GM23338 (cell line): ENCODE results near the gene OGFOD2. TPM values are rescaled to one million over a fixed set of nuclear protein-coding genes. Genes with fewer than 3 reads are reported as not detected.

Experiments
- ATAC-seq: fragments of 200-7000 bp; cut with Tn5 transposase; 3 replicates; pipeline ENCODE4 v1.9.1; 2020
- DNase-seq: peaks from one replicate; pipeline ENCODE4 v3.0.0-alpha.2; 2015; ENCODE audit warnings: low spot score
- H2AFZ ChIP-seq: fragments of 200-600 bp; sonication (generic); 2 replicates; pipeline ENCODE4 v1.8.0; 2016; ENCODE audit warnings: antibody characterized with exemption, mild to moderate bottlenecking, moderate library complexity
- H3F3A ChIP-seq: fragments of 200-600 bp; sonication (generic); replicated peaks from 2 replicates; pipeline ENCODE4 v1.8.0; 2017; ENCODE audit warnings: antibody characterized with exemption, mixed run types, low read depth
- H3K27ac ChIP-seq: fragments of 200-600 bp; sonication (generic); 2 replicates; pipeline ENCODE4 v1.6.1; 2016; ENCODE audit warnings: low read depth
- H3K27me3 ChIP-seq: fragments of 200-600 bp; sonication (generic); 2 replicates; pipeline ENCODE4 v1.8.0; 2016; ENCODE audit warnings: mild to moderate bottlenecking, mixed run types, moderate library complexity; ENCODE audit not compliant: insufficient read depth
- H3K36me3 ChIP-seq: fragments of 200-600 bp; sonication (generic); 2 replicates; pipeline ENCODE4 v1.8.0; 2016; ENCODE audit warnings: mild to moderate bottlenecking; ENCODE audit not compliant: insufficient read depth
- H3K4me1 ChIP-seq: fragments of 200-600 bp; sonication (generic); 2 replicates; pipeline ENCODE4 v1.8.0; 2016; ENCODE audit warnings: mild to moderate bottlenecking, moderate library complexity; ENCODE audit not compliant: insufficient read depth
- H3K4me2 ChIP-seq: fragments of 200-600 bp; sonication (generic); 2 replicates; pipeline ENCODE4 v1.7.1; 2017; ENCODE audit warnings: mixed run types
- H3K4me3 ChIP-seq: fragments of 200-600 bp; sonication (generic); 2 replicates; pipeline ENCODE4 v1.6.1; 2016; ENCODE audit warnings: mixed run types
- H3K79me2 ChIP-seq: fragments of 200-600 bp; sonication (generic); replicated peaks from 2 replicates; pipeline ENCODE4 v1.8.0; 2017; ENCODE audit warnings: mild to moderate bottlenecking; ENCODE audit not compliant: insufficient read depth
- H3K9me2 ChIP-seq: fragments of 200-600 bp; sonication (generic); 2 replicates; pipeline ENCODE4 v1.8.0; 2017; ENCODE audit not compliant: insufficient read depth
- H4K20me1 ChIP-seq: fragments of 200-600 bp; sonication (generic); replicated peaks from 2 replicates; pipeline ENCODE4 v1.8.0; 2017; ENCODE audit warnings: mild to moderate bottlenecking; ENCODE audit not compliant: insufficient read depth
- H3K27ac Mint-ChIP-seq: 2 replicates; pipeline ENCODE4 v1.8.0; 2020; ENCODE audit warnings: inconsistent platforms, mild to moderate bottlenecking, moderate library complexity, mixed read lengths
- H3K27me3 Mint-ChIP-seq: 3 replicates; pipeline ENCODE4 v1.8.0; 2022; ENCODE audit warnings: low read depth, mild to moderate bottlenecking, moderate library complexity, mixed read lengths, inconsistent platforms; ENCODE audit not compliant: insufficient read depth, poor library complexity
- H3K36me3 Mint-ChIP-seq: 3 replicates; pipeline ENCODE4 v1.8.0; 2021; ENCODE audit warnings: low read depth, mild to moderate bottlenecking, inconsistent platforms, moderate library complexity, mixed read lengths
- H3K4me1 Mint-ChIP-seq: 3 replicates; pipeline ENCODE4 v1.8.0; 2020; ENCODE audit warnings: mild to moderate bottlenecking, inconsistent platforms, mixed read lengths
- H3K4me3 Mint-ChIP-seq: 3 replicates; pipeline ENCODE4 v1.8.0; 2021; ENCODE audit warnings: moderate library complexity, mild to moderate bottlenecking, inconsistent platforms, mixed read lengths
- H3K9me3 Mint-ChIP-seq: 3 replicates; pipeline ENCODE4 v1.8.0; 2020; ENCODE audit warnings: moderate library complexity, mild to moderate bottlenecking, inconsistent platforms, mixed read lengths
- CREB1 ChIP-seq: fragments of 250-450 bp; sonication (Bioruptor Pico); IDR thresholded peaks from 2 replicates; pipeline ENCODE4 v1.5.0; 2020; ENCODE audit warnings: low read depth, mild to moderate bottlenecking, moderate library complexity
- CTCF ChIP-seq, 2 experiments: fragments of 200-600 bp in 1 of 2; sonication (generic) in 1 of 2; conservative IDR thresholded peaks; 2 replicates each; pipeline versions ENCODE4 v1.5.1 to v1.6.1; 2016 to 2017; ENCODE audit warnings: antibody characterized with exemption in 2 of 2, low read depth in 2 of 2, mild to moderate bottlenecking in 2 of 2, moderate library complexity in 1 of 2
- ETS1 ChIP-seq: IDR thresholded peaks from 2 replicates; pipeline ENCODE4 v1.6.1; 2016; ENCODE audit warnings: antibody characterized with exemption
- EZH2 ChIP-seq: fragments of 200-600 bp; sonication (generic); IDR thresholded peaks from one replicate; pipeline ENCODE4 v1.8.0; 2017; ENCODE audit warnings: antibody characterized with exemption, mild to moderate bottlenecking, low read depth; ENCODE audit not compliant: unreplicated experiment
- EZH2phosphoT487 ChIP-seq: fragments of 200-600 bp; sonication (generic); IDR thresholded peaks from one replicate; pipeline ENCODE4 v1.8.1; 2018; ENCODE audit warnings: antibody characterized with exemption; ENCODE audit not compliant: unreplicated experiment
- JUNB ChIP-seq: IDR thresholded peaks from one replicate; pipeline ENCODE4 v1.6.1; 2016; ENCODE audit warnings: antibody characterized with exemption; ENCODE audit not compliant: unreplicated experiment
- NANOG ChIP-seq: IDR thresholded peaks from 2 replicates; pipeline ENCODE4 v1.6.1; 2016; ENCODE audit warnings: antibody characterized with exemption, borderline replicate concordance
- POLR2AphosphoS5 ChIP-seq: IDR thresholded peaks from 2 replicates; pipeline ENCODE4 v1.6.1; 2016; ENCODE audit warnings: antibody characterized with exemption, low read depth
- REST ChIP-seq: IDR thresholded peaks from one replicate; pipeline ENCODE4 v1.6.1; 2018; ENCODE audit warnings: antibody characterized with exemption; ENCODE audit not compliant: unreplicated experiment
- STAT1 ChIP-seq: IDR thresholded peaks from one replicate; pipeline ENCODE4 v1.6.1; 2016; ENCODE audit warnings: antibody characterized with exemption; ENCODE audit not compliant: unreplicated experiment
- ZNF114 ChIP-seq: fragments of 250-450 bp; sonication (Bioruptor Pico); IDR thresholded peaks from 2 replicates; pipeline ENCODE4 v1.5.0; 2020; ENCODE audit warnings: mild to moderate bottlenecking, moderate library complexity
- ZNF331 ChIP-seq: fragments of 250-450 bp; sonication (Bioruptor Pico); IDR thresholded peaks from 2 replicates; pipeline ENCODE4 v1.5.0; 2020; ENCODE audit warnings: low read depth, mild to moderate bottlenecking, moderate library complexity
- ZNF462 ChIP-seq: fragments of 250-450 bp; sonication (Bioruptor Pico); IDR thresholded peaks from 2 replicates; pipeline ENCODE4 v1.5.0; 2020; ENCODE audit warnings: mild to moderate bottlenecking, moderate library complexity
- polyA plus RNA-seq: library from polyadenylated mRNA; unstranded; fragments of >200 nt; fragmentation: Nextera tagmentation; extraction: Ambion mirVana; gene quantifications from 2 replicates; pipeline ENCODE4 v1.2.1, GENCODE V29; 2016
- total RNA-seq: library from RNA; depleted of rRNA; stranded (reverse); fragments of >200 nt; shearing (Covaris generic); gene quantifications from 2 replicates; pipeline ENCODE4 v1.2.3, GENCODE V29; 2014

The OGFOD2 gene
- total and polyA plus RNA-seq, 2 experiments from 2014 or later: 13.1 to 16.1 TPM

GRCh38 chr12:122998316-122998715 is 23.3 kb downstream of the OGFOD2 start:
- H3K36me3 Mint-ChIP-seq: no peaks in the 10 kb centered on the region
- ATAC-seq (no peak), DNase-seq (no peak)
- no peak overlapping the region for H3K4me2 ChIP-seq
- H3K79me2 ChIP-seq: no peaks in the 10 kb centered on the region
- H3F3A ChIP-seq: no peaks in the 10 kb centered on the region
- H3K27me3 ChIP-seq: no peaks in the 10 kb centered on the region
- TF ChIP-seq NANOG: no peak
- TF ChIP-seq ZNF462 (CRISPR knock-in tag): no peak
- no peak for TF ChIP-seq STAT1
- TF ChIP-seq CTCF (conservative IDR thresholded peaks at IDR 0.05; ENCODE audit: low read depth in 2 of 2): no peak
- TF ChIP-seq JUNB: no peak
- no peak for TF ChIP-seq EZH2
- TF ChIP-seq ETS1: no peak
- no peak for TF ChIP-seq EZH2phosphoT487
- no peak for TF ChIP-seq REST
- no peak for TF ChIP-seq CREB1
- TF ChIP-seq ZNF114 (CRISPR knock-in tag): no peak
- TF ChIP-seq POLR2AphosphoS5: no peak
- TF ChIP-seq ZNF331: no peak
- H3K4me3 Mint-ChIP-seq: no peak overlapping the region
- no peaks in the 10 kb centered on the region for H4K20me1 ChIP-seq
- no peaks in the 10 kb centered on the region for H3K4me1 ChIP-seq
- no peaks in the 10 kb centered on the region for H3K9me2 ChIP-seq
- H3K27ac ChIP-seq: no peak overlapping the region
- H3K4me1 Mint-ChIP-seq: no peaks in the 10 kb centered on the region; the same call in 2 of the 3 replicates
- H3K27ac Mint-ChIP-seq: no peak overlapping the region; the same call in 1 of the 2 replicates
- H3K36me3 ChIP-seq: no peaks in the 10 kb centered on the region
- peaks cover 13% of the 10 kb centered on the region for H3K27me3 Mint-ChIP-seq
- no peak overlapping the region for H3K4me3 ChIP-seq
- H2AFZ ChIP-seq: no peak overlapping the region
- H3K9me3 Mint-ChIP-seq: no peaks in the 10 kb centered on the region; the same call in 2 of the 3 replicates
